ENCODE data around the gene UBE2N. TPM values are rescaled to one million over a fixed set of nuclear protein-coding genes. Genes with fewer than 3 reads are reported as not detected.

UBE2N gene
- total and polyA plus RNA-seq, 2 donors (not counting 3 experiments of a cell fraction or from before 2014, with no cell fraction given): 59.2 to 125 TPM

DNA sequence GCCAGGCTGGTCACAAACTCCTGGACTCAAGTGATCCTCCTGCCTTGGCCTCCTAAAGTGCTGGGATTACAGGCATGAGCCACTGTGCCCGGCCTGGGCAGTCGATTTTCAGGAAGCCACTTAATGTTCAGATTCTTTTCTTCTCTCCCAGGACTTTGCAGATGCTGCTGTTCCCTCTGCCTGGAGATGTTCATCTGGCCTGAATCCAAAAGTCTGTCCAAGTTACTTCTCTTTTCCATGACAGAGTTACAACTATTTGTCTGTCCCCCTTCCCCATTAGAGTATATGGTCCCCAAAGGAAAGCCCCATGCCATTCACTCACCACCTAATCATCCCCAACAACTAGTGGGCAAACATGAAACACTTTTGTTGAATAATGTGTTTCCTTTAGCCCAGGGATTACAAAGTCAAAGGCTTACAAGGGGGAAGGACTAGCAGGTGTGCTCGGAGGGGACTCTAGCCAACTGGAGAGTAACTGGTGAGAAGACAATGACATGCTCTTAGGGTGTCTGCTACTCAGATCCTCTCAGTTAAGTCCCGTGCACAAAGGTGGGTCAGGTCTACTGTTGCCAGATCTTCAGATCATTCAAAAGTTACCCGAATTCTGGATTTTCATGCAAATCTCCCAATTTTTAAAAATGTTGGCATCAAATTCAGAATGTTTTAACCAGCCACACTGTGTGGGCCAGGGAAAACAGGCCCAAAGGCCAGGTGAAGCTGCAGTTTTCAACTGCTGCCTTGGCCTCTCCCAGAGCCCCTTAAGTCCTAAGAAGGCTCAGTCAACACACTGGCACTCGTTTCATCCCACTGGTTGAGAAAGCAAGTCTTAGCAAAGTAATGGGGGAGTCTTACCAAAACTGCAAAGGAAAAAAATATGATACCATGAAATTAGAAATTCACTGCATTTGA is 34.4 kb downstream of the UBE2N start:
- no peaks in the 10 kb centered on the region for H3K9me3 ChIP-seq (replicated peaks; ENCODE audit: control insufficient read depth, insufficient read depth, low read length)
- no peak overlapping the region for H3K4me3 ChIP-seq (replicated peaks in 1 of 3; ENCODE audit: insufficient read depth in 1 of 3, low read depth in 1 of 3, low read length in 3 of 3)
- peaks cover 4 to 9% of the 10 kb centered on the region in 2 experiments for H3K36me3 ChIP-seq (ENCODE audit: control insufficient read depth in 2 of 2, extremely low read depth in 1 of 2, insufficient read depth in 2 of 2, low read length in 2 of 2)
- TF ChIP-seq POLR2A (IDR thresholded peaks at IDR 0.05; ENCODE audit: low read depth, low read length) (no peak), GATA2 (IDR thresholded peaks at IDR 0.05; ENCODE audit: insufficient read depth, insufficient read length, low read depth, low read length) (no peak), FOS (IDR thresholded peaks at IDR 0.05; ENCODE audit: borderline replicate concordance, insufficient read depth, low read length) (no peak), EZH2 (IDR thresholded peaks at IDR 0.05; ENCODE audit: borderline replicate concordance, low read depth, low read length, severe bottlenecking) (no peak), POLR2AphosphoS5 (IDR thresholded peaks at IDR 0.05; ENCODE audit: insufficient read depth, low read depth, low read length) (no peak), MYC (IDR thresholded peaks at IDR 0.05; ENCODE audit: low read depth, low read length) (no peak), JUN (IDR thresholded peaks at IDR 0.05; ENCODE audit: borderline replicate concordance, insufficient read depth, insufficient read length, low read depth) (no peak)
- TF ChIP-seq, protein P1, sequence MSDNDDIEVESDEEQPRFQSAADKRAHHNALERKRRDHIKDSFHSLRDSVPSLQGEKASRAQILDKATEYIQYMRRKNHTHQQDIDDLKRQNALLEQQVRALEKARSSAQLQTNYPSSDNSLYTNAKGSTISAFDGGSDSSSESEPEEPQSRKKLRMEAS (IDR thresholded peaks at IDR 0.05; ENCODE audit: insufficient read depth, insufficient read length): no peak
- TF ChIP-seq, protein P2, sequence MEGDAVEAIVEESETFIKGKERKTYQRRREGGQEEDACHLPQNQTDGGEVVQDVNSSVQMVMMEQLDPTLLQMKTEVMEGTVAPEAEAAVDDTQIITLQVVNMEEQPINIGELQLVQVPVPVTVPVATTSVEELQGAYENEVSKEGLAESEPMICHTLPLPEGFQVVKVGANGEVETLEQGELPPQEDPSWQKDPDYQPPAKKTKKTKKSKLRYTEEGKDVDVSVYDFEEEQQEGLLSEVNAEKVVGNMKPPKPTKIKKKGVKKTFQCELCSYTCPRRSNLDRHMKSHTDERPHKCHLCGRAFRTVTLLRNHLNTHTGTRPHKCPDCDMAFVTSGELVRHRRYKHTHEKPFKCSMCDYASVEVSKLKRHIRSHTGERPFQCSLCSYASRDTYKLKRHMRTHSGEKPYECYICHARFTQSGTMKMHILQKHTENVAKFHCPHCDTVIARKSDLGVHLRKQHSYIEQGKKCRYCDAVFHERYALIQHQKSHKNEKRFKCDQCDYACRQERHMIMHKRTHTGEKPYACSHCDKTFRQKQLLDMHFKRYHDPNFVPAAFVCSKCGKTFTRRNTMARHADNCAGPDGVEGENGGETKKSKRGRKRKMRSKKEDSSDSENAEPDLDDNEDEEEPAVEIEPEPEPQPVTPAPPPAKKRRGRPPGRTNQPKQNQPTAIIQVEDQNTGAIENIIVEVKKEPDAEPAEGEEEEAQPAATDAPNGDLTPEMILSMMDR (IDR thresholded peaks at IDR 0.05; ENCODE audit: extremely low read depth in 1 of 2, insufficient read depth in 1 of 2, low read depth in 1 of 2, low read length in 2 of 2): no peak
- peaks cover 3% of the 10 kb centered on the region for H3K9me1 ChIP-seq (replicated peaks; ENCODE audit: control insufficient read depth, extremely low read depth, insufficient read depth, low read length)
- no peak overlapping the region for H3K4me2 ChIP-seq (ENCODE audit: insufficient read depth, low read length)
- dilution Hi-C loops (cut with MboI; ENCODE audit: extremely low pct_ligation_motif_present, low sequenced_read_pairs): no loop called here
- no peaks in the 10 kb centered on the region for H4K20me1 ChIP-seq (replicated peaks; ENCODE audit: control insufficient read depth, extremely low read depth, insufficient read depth, low read length)
- ChIA-PET CTCF (interaction anchor here (0.8 to 3.0 kb wide), 2 partner anchors 420 to 622 kb away, joined by 3 to 10 read pairs; no protein-coding TSS in a partner anchor), POLR2A (no interaction called here)
- no peak overlapping the region for H3K9ac ChIP-seq (replicated peaks; ENCODE audit: extremely low read depth, insufficient read depth, low read length)
- intact Hi-C loops (cut with micrococcal nuclease): no loop called here
- H3K27ac ChIP-seq (ENCODE audit: insufficient read depth, low read depth, low read length): no peak overlapping the region
- FAIRE-seq (no peak), DNase-seq (ENCODE audit: low read depth, low spot score) (no peak)
- no peak overlapping the region for H2AFZ ChIP-seq (ENCODE audit: low read depth, low read length)
- no peaks in the 10 kb centered on the region for H3K27me3 ChIP-seq (ENCODE audit: control insufficient read depth in 2 of 2, insufficient read depth in 2 of 2, low read length in 2 of 2)
- no TSS peak for BruUV-seq (replicated peaks)
- peaks cover 9% of the 10 kb centered on the region for H3K79me2 ChIP-seq (ENCODE audit: control insufficient read depth, insufficient read depth, low read length)
- peaks cover 15% of the 10 kb centered on the region for H3K4me1 ChIP-seq (ENCODE audit: control insufficient read depth, extremely low read depth, insufficient read depth, low read length)

All from endothelial cell of umbilical vein (primary cell).